Transverse colon (tissue), 4 donors: Measurements from ENCODE around the gene AAMP.

ENCODE experiments used
- POLR2AphosphoS5 ChIP-seq, 3 donors: sonication (generic); formaldehyde crosslinking; IDR thresholded peaks; one replicate each; pipeline ENCODE4 v1.6.1; 2016; ENCODE audit warnings: antibody characterized with exemption in 3 of 3
- TF ChIP-seq, protein P1 (sequence below), 5 experiments: fragments of 200-600 bp in 3 of 5; fragments of 450-650 bp in 2 of 5; sonication (generic) in 3 of 5; IDR thresholded peaks; 1 replicate in 2 of 5; 2 replicates in 3 of 5; pipeline ENCODE4 v1.5.1; 2016 to 2017; ENCODE audit warnings: antibody characterized with exemption in 5 of 5, inconsistent platforms in 3 of 5, mild to moderate bottlenecking in 2 of 5, moderate library complexity in 1 of 5

DNA sequence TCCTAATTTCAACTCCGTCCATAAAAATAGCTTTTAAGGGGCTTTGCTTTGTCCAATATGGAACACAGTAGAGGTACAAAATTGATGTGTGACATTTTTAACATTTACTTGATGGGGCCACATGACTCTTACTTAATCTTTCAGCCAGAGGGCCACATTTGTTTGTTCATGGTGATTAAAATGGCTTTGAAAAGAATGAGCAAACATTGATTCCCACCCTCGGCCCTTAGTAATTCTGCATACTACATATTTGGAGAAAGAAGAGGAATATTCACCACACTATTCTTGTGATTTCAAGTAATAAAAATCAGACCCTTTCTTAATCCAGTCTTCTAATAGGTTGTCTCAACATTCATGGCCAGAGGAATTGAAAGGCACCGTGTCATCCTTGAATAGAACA, 35.4 kb downstream of the AAMP start:
- TF ChIP-seq, protein P1, sequence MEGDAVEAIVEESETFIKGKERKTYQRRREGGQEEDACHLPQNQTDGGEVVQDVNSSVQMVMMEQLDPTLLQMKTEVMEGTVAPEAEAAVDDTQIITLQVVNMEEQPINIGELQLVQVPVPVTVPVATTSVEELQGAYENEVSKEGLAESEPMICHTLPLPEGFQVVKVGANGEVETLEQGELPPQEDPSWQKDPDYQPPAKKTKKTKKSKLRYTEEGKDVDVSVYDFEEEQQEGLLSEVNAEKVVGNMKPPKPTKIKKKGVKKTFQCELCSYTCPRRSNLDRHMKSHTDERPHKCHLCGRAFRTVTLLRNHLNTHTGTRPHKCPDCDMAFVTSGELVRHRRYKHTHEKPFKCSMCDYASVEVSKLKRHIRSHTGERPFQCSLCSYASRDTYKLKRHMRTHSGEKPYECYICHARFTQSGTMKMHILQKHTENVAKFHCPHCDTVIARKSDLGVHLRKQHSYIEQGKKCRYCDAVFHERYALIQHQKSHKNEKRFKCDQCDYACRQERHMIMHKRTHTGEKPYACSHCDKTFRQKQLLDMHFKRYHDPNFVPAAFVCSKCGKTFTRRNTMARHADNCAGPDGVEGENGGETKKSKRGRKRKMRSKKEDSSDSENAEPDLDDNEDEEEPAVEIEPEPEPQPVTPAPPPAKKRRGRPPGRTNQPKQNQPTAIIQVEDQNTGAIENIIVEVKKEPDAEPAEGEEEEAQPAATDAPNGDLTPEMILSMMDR (IDR thresholded peaks at IDR 0.05): no peak
- TF ChIP-seq POLR2AphosphoS5 (IDR thresholded peaks at IDR 0.05): no peak
